Measurements from ENCODE around the gene ADISSP. TPM values are rescaled to one million over a fixed set of nuclear protein-coding genes. Genes with fewer than 3 reads are reported as not detected.
"Not testable (repeated sequence)": the region's sequence is repeated elsewhere in the genome, so short reads cannot be mapped to it uniquely, and the experiment has no call there.

Gene ADISSP
- total RNA-seq, 1 donor from 2014 or later: 10.3 TPM

- DNase-seq: peak; percentile 23
- intact Hi-C loops (cut with micrococcal nuclease): no loop called here
- ATAC-seq: no peak
These were observed 32.8 kb upstream of the ADISSP start for GRCh38 chr20:3800256-3800877.

DNA sequence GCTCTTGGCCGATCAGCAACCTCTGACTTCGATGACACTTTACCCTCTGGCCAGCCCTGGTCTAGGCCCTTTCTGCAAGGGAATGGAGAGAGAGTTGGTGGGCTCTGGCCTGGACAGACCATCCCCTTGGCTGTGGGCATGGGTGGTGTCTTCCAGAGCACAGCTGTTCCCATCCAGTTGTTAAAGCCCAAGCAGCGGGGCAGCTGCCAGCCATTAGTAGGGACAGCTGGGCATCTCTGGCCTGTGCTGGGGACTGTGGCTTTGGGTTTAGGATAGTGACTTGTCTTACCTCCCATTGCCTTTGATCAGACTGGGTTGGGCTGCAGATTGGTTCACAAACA, 31.3 kb upstream of the ADISSP start:
- intact Hi-C loops (cut with micrococcal nuclease): no loop called here
- DNase-seq: no peak
- ATAC-seq: no peak

GRCh38 chr20:3798373-3798768, 30.8 kb upstream of the ADISSP start:
- intact Hi-C loops (cut with micrococcal nuclease): no loop called here
- ATAC-seq: no peak
- DNase-seq: peak; percentile 26

DNA sequence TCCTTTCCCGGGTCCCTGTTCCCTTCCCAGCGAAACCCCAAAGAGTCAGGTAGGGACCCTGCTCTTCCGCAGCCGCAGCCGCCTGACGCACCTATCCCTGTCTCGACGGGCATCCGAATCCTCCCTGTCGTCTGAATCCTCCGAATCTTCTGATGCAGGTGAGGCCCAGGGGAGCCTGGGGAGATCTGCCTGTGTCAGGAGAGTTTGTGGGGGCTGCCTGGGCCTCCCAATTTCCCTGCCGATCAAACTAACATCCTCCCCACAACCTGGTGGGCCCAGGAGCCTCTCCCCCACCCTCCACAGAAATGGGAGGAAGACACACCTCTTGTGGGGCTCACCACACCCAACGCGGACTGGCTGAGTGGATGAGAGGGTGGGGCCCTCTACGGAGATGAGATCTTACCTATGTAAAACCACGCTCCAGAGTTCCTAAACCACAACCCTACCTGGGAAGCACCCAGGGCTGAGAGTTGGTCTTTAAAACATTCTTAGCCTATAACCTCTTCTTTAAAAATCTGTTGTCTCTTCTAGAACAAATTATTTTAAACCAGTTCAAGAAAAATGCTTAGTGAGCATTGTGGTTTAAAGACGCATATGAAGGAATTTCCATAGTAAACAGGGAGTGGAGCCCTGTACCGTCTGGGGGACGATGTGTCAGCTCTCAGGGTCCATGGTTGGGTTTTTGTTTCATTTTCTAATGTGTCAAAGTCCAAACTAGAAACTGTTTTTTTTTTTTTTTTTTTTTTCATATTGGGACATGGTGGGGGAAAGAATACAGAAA, 30.2 kb upstream of the ADISSP start:
- ATAC-seq: no peak
- intact Hi-C loops (cut with micrococcal nuclease): no loop called here
- peak; percentile 20 for DNase-seq

DNA sequence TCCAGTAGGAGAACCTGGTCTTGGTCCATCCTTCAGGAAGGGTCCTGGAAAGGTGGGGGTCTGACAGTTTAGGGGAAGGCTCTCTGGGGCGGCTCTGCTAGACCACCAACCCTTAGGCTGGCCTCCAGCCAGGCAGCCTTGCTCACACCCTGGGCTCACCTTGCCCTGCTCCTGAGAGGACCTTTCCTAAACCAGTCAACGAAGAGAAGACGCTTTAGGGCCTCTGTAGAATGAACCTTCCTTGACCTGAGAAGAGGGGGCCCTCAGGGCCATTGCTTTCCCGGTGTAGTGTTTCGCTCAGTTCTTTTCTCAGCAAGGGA, 29.6 kb upstream of the ADISSP start:
- no peak for DNase-seq
- intact Hi-C loops (cut with micrococcal nuclease): no loop called here
- ATAC-seq: no peak

- DNase-seq (no peak), ATAC-seq (no peak)
- intact Hi-C loops (cut with micrococcal nuclease): no loop called here
These were observed 29.1 kb upstream of the ADISSP start for GRCh38 chr20:3796477-3797225.

- peak; percentile 96 for DNase-seq
- intact Hi-C loops (cut with micrococcal nuclease): no loop called here
These were observed 28.2 kb upstream of the ADISSP start, which contains the start of gene CDC25B for GRCh38 chr20:3795511-3796468. TSS of gene CDC25B (plus strand) at chr20:3796310. CDS start at chr20:3796532, 222 bp downstream.

DNA sequence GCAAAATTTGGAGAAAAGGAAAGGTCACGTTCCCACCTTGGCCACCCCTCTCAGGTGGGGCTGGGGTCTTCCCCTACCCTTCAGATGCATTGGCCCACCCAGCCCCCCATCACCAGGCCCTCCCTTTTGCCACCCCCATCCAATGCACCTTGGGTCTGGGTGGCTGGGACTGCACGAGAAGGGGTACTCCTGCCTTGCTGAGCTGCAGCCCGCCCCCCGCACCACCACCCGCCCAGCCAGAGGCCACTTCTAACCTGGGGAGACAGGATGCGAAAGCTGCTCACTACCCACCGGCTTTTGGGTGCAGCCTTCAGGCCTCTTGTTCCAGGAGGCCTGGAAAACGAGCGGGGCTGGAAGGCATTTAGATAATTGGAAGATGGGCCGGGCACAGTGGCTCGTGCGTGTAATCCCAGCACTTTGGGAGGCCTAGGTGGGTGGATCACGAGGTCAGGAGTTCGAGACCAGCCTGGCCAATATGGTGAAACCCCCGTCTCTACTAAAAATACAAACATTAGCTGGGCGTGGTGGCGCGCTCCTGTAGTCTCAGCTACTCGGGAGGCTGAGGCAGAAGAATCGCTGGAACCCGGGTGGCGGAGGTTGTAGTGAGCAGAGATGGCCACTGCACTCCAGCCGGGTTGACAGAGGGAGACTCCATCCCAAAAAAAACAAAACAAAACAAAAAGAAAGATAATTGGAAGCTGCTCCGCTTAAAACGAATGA, 27.3 kb upstream of the ADISSP start:
- DNase-seq (no peak), ATAC-seq (no peak)
- intact Hi-C loops (cut with micrococcal nuclease): no loop called here

More at GRCh38 chr20:3795511-3796468, 28.2 kb upstream of the ADISSP start, which contains the start of gene CDC25B:
- ATAC-seq: peak; percentile 96

DNA sequence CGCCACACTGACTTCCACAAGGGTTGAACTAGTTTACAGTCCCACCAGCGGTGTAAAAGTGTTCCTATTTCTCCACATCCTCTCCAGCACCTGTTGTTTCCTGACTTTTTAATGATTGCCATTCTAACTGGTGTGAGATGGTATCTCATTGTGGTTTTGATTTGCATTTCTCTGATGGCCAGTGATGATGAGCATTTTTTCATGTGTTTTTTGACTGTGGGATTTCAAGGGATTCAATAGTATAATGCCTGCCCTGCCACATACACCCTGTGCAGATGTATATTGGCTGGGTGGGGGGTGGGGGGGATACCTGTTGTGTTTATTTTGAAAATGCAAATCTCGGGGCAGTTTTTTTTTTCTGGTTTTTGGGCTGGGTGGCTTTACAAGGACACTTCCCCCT, 26.6 kb upstream of the ADISSP start:
- intact Hi-C loops (cut with micrococcal nuclease); ATAC-seq; DNase-seq: not testable (repeated sequence)

- not testable (repeated sequence) for ATAC-seq, DNase-seq
- intact Hi-C loops (cut with micrococcal nuclease): loop anchor here (5.0 kb wide), 1 partner anchor 33 kb away; the partner anchor contains the start of gene AP5S1
These were observed 21.6 kb upstream of the ADISSP start for GRCh38 chr20:3789201-3789600.

DNA sequence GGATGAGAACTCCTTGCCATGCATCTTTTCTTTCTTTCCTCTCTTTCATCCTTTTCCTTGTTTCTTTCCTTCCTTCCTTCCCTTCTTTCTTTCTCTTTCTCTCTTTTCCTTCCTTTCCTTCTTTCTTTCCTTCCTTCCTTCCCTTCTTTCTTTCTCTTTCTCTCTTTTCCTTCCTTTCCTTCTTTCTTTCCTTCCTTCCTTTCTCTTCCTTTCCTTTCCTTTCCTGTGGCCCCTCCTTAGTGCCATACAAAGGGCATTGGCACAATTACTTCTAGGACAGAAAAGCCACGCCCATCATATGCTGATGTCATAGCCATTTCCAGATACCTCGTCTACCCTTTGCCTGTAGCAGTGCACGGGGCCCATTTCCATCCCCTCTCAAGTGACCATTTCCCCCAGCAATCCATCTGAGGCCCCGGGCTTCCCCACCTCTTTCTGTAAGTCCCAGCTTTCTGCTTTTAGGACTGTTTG, 21.2 kb upstream of the ADISSP start:
- ATAC-seq: no peak
- intact Hi-C loops (cut with micrococcal nuclease): loop anchor here (5.0 kb wide), 1 partner anchor 34 kb away; the partner anchor contains the start of gene AP5S1
- no peak for DNase-seq

DNA sequence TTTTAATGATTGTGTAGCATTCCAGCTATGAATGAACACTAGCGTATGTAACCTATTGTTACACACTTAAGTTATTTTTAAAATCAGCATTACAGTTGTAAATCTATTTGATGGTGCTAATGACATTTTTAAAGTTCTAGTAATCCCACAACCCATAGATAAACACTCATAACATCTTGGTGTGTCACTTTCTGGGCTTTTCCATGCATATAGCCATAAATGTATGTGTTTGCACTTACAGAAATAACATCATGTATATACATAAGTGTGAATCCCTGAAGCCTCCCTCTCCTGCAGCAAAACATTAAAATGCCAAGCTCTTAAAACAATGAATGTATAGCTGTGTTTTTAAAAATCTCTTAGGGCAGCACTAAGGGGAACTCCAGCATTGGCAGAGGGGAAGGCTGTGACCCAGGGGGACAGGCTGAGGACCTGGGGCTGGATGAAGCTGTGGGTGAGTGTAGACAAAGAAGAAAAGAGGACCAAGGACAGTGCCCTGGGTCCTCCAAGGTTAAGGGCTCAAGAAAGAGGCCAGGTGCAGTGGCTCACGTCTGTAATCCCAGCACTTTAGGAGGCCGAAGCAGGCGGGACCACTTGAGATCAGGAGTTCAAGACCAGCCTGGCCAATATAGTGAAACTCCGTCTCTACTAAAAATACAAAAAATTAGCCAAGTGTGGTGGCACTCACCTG, 19.9 kb upstream of the ADISSP start:
- intact Hi-C loops (cut with micrococcal nuclease): loop anchor here (5.0 kb wide), 1 partner anchor 35 kb away; the partner anchor contains the start of gene AP5S1
- ATAC-seq (no peak), DNase-seq (no peak)

DNA sequence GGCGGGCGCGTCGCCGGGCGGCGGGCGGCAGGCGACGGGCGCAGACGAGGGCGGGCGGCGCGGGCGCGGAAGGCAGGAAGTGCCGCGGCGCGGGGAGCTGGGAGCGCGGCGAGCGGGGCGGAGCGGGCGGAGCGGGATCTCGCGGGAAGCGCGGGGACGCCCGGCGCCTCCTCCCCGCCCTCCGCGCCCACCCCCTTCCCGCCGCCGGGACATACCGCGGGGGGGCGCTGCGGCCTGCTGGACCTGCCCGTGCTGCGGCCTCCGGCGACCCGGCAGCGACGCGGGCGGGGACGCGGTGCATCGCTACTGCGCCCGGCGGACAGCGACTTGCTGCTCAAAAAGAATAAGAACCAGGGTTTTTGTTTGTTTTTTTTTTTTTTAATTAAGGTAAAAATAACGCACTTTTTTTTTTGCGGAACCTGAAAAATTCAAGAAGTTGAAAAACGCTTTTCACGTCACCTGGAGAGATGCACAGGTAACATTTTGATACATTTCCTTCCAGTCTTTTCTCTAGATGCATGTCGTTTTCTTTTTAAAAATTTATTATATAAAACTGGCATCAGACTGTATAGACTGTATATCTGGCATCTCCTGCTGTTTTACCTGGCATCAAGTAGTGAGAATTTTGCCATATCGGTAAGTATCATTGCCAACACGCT, 19.2 kb upstream of the ADISSP start, which contains the start of gene CENPB:
Gene CENPB (minus strand): TSS at position 76 of the 659 bp plus-strand sequence. CDS start 257 bp downstream, outside the sequence.
- peak; percentile 95 for DNase-seq
- ATAC-seq: peak; percentile 94

GRCh38 chr20:3786126-3786484, 18.6 kb upstream of the ADISSP start:
- ATAC-seq (peak; percentile 4), DNase-seq (peak; percentile 74)
- intact Hi-C loops (cut with micrococcal nuclease): loop anchor here (5.0 kb wide), 1 partner anchor 36 kb away; the partner anchor contains the start of gene AP5S1

More for the DNA sequence above, 19.2 kb upstream of the ADISSP start, which contains the start of gene CENPB:
- intact Hi-C loops (cut with micrococcal nuclease): loop anchor here (5.0 kb wide), 1 partner anchor 36 kb away; the partner anchor contains the start of gene AP5S1

DNA sequence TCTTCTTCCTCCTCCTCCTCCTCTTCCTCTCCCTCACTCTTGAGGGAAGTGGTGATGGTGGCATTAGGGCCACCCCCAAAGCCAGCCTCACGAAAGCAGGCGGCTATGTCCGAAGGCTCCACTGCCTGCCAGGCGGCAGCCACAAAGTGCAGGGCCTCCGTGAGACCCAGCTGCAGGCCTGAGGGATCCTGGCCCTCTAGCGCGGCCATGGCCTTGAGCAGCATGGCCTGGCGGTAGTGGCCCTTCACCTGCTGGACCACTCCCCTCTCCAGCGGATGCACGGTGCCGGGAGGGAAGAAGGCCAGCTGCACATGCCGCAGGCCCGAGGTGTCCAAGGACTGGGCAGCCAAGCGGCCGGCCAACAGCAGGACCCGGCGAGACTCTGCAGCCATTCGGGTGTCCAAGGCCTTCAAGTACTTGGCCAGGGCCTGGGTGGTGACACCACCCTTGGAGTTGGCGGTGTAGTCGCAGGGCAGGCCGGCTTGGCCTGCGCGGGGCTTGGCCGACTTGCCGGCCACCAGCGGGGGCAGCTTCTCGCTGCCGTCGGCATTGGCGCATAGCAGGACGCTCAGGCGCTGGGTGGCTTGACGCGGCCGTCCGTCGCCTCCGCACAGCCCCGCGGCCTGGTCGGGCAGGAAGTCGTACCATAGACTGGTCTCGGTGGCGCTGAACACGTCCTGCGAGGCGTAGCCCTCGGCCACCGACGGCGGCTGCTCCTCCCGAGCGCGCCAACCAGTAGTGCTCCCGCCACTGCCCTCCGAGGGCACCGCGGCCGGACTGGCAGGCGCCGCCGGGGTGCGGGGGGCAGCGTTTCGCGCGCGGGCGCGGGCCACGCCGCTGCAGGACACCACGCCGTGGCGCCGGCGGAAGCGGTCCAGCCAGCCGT, 17.9 kb upstream of the ADISSP start:
- intact Hi-C loops (cut with micrococcal nuclease): loop anchor here (5.0 kb wide), 1 partner anchor 37 kb away; the partner anchor contains the start of gene AP5S1
- peak; percentile 55 for DNase-seq
- peak; percentile 4 for ATAC-seq

GRCh38 chr20:3784863-3785239, 17.3 kb upstream of the ADISSP start:
- no peak for ATAC-seq
- intact Hi-C loops (cut with micrococcal nuclease): loop anchor here (5.0 kb wide), 1 partner anchor 37 kb away; the partner anchor contains the start of gene AP5S1
- DNase-seq: no peak

All from left ventricle myocardium superior (tissue), 1 donor.